Right lobe of liver (tissue), 6 donors: ENCODE results near the gene ERVMER34-1. TPM values are rescaled to one million over a fixed set of nuclear protein-coding genes. Genes with fewer than 3 reads are reported as not detected.

ENCODE experiments used
- ATAC-seq, 4 donors: fragments of 200-7000 bp; cut with Tn5 transposase; one replicate each; pipeline ENCODE4 v1.9.1; 2020; ENCODE audit warnings: mild to moderate bottlenecking in 4 of 4, moderate library complexity in 4 of 4
- DNase-seq, 3 donors: peaks; one replicate each; pipeline ENCODE4 v3.0.0-alpha.2; 2020
- H3K27ac ChIP-seq, 3 donors: fragments of 200-600 bp; one replicate each; pipeline ENCODE4 v1.8.0; 2022
- H3K27me3 ChIP-seq, 2 donors: fragments of 200-600 bp; one replicate each; pipeline ENCODE4 v1.8.0; 2022
- H3K36me3 ChIP-seq, 4 donors: fragments of 200-600 bp; sonication (generic) in 1 of 4; one replicate each; pipeline versions ENCODE4 v1.5.1 to v1.8.0; 2017 to 2022; ENCODE audit warnings: control low read depth in 1 of 4
- H3K4me1 ChIP-seq, 4 donors: fragments of 200-600 bp; sonication (generic) in 1 of 4; one replicate each; pipeline versions ENCODE4 v1.5.1 to v1.8.0; 2017 to 2022; ENCODE audit warnings: control low read depth in 1 of 4
- H3K4me3 ChIP-seq, 3 donors: fragments of 200-600 bp; one replicate each; pipeline ENCODE4 v1.8.0; 2022
- H3K9me3 ChIP-seq, 4 donors: fragments of 200-600 bp; sonication (generic) in 1 of 4; one replicate each; pipeline versions ENCODE4 v1.5.1 to v1.8.0; 2017 to 2022; ENCODE audit warnings: control low read depth in 1 of 4
- POLR2A ChIP-seq: fragments of 450-650 bp; IDR thresholded peaks from one replicate; pipeline ENCODE4 v1.6.1; 2017; ENCODE audit warnings: antibody characterized with exemption, mild to moderate bottlenecking
- WGBS: methylation state at CpG from one replicate; pipeline ENCODE4 v1.1.6; 2018; ENCODE audit warnings: low coverage, low lambda C conversion rate; ENCODE audit not compliant: insufficient coverage; ENCODE audit errors: missing lambda C conversion rate; 5-methylcytosine and 5-hydroxymethylcytosine counted together
- intact Hi-C, 2 donors: fragments of 100-400 bp; cut with DNase I; formaldehyde crosslinking; loops; one replicate each; pipeline versions ENCODE4 v1.11.2 to v1.14.1; 2022
- total RNA-seq, 6 experiments: library from RNA; depleted of rRNA in 2 of 6; stranded (reverse); fragments of >200 nt in 2 of 6; fragmentation: NEBNext Ultra II Directional in 3 of 6; extraction: Animal tissue kit (Norgen Biotek cat#: 25700) in 3 of 6; gene quantifications; one replicate each; pipeline versions ENCODE4 v1.1.0 to v1.2.4, GENCODE V29; 2016 to 2023
- TF ChIP-seq, protein P1 (sequence below), 4 donors: fragments of 200-600 bp in 3 of 4; fragments of 450-650 bp in 1 of 4; IDR thresholded peaks; one replicate each; pipeline versions ENCODE4 v1.5.1 to v1.8.0; 2016 to 2022; ENCODE audit warnings: antibody characterized with exemption in 4 of 4, mild to moderate bottlenecking in 2 of 4
- donor health status: DM: no; HTN: yes; CAD: no.
- donor health status: DM: no; HTN: no; CAD: no.
- donor health status: DM: no; HTN: no; CAD: no.
- donor health status: DM: no; HTN: yes; CAD: no.
- donor health status: DM: no; HTN: yes; CAD: no.

The ERVMER34-1 gene
- total RNA-seq, 6 experiments from 2014 or later, result 0.04 to 0.20 (median 0.15) TPM; not detected in 2

- TF ChIP-seq, protein P1, sequence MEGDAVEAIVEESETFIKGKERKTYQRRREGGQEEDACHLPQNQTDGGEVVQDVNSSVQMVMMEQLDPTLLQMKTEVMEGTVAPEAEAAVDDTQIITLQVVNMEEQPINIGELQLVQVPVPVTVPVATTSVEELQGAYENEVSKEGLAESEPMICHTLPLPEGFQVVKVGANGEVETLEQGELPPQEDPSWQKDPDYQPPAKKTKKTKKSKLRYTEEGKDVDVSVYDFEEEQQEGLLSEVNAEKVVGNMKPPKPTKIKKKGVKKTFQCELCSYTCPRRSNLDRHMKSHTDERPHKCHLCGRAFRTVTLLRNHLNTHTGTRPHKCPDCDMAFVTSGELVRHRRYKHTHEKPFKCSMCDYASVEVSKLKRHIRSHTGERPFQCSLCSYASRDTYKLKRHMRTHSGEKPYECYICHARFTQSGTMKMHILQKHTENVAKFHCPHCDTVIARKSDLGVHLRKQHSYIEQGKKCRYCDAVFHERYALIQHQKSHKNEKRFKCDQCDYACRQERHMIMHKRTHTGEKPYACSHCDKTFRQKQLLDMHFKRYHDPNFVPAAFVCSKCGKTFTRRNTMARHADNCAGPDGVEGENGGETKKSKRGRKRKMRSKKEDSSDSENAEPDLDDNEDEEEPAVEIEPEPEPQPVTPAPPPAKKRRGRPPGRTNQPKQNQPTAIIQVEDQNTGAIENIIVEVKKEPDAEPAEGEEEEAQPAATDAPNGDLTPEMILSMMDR (IDR thresholded peaks at IDR 0.05), result no peak
- no peak for TF ChIP-seq POLR2A
- DNase-seq (no peak), ATAC-seq (no peak)
- Histone ChIP-seq H3K36me3 (no peaks in the 10 kb centered on the region), H3K4me3 (no peak overlapping the region), H3K27ac (no peak overlapping the region), H3K9me3 (no peaks in the 10 kb centered on the region), H3K27me3 (no peaks in the 10 kb centered on the region), H3K4me1 (no peaks in the 10 kb centered on the region)
- intact Hi-C loops, result no loop called here
Measured at GRCh38 chr4:52729586-52729985, 21.6 kb downstream of the ERVMER34-1 start.

- WGBS, result 62% methylated on average over 2 of the region's 2 CpGs
- Histone ChIP-seq H3K27me3 (no peaks in the 10 kb centered on the region), H3K4me3 (no peak overlapping the region), H3K27ac (no peak overlapping the region), H3K9me3 (no peaks in the 10 kb centered on the region), H3K4me1 (no peaks in the 10 kb centered on the region), H3K36me3 (no peaks in the 10 kb centered on the region)
- TF ChIP-seq, protein P1 (IDR thresholded peaks at IDR 0.05), result no peak
- no peak for TF ChIP-seq POLR2A
- no peak for ATAC-seq
- no peak for DNase-seq
- intact Hi-C loops, result no loop called here
Measured at GRCh38 chr4:52728691-52729240, 22.5 kb downstream of the ERVMER34-1 start.

- 70% methylated on average over 3 of the region's 3 CpGs for whole genome bisulfite sequencing
- TF ChIP-seq, protein P1 (IDR thresholded peaks at IDR 0.05), result no peak
- no peak for TF ChIP-seq POLR2A
- no peaks in the 10 kb centered on the region for H3K9me3 ChIP-seq
- DNase-seq, result no peak
- ATAC-seq, result no peak
- H3K27ac ChIP-seq, result no peak overlapping the region
- H3K4me1 ChIP-seq, result no peaks in the 10 kb centered on the region
- no peaks in the 10 kb centered on the region for H3K27me3 ChIP-seq
- H3K36me3 ChIP-seq, result no peaks in the 10 kb centered on the region
- intact Hi-C loops, result no loop called here
- no peak overlapping the region for H3K4me3 ChIP-seq
Measured at GRCh38 chr4:52726826-52727580, 24.2 kb downstream of the ERVMER34-1 start.

- TF ChIP-seq, protein P1 (IDR thresholded peaks at IDR 0.05), result peak in 2 of 4 donors; percentile 6 to 11
- TF ChIP-seq POLR2A, result no peak
Measured at GRCh38 chr4:52721968-52722815, 29.0 kb downstream of the ERVMER34-1 start.

More at GRCh38 chr4:52721968-52722815, 29.0 kb downstream of the ERVMER34-1 start:
- Histone ChIP-seq H3K36me3 (no peaks in the 10 kb centered on the region), H3K9me3 (no peaks in the 10 kb centered on the region), H3K4me1 (no peaks in the 10 kb centered on the region), H3K4me3 (peak overlapping the region; percentile 76 to 83 (median 82)), H3K27ac (peak overlapping the region; percentile 66 to 80 (median 71)), H3K27me3 (no peaks in the 10 kb centered on the region)
- intact Hi-C loops, result no loop called here
- 0% methylated on average over 20 of the region's 56 CpGs for WGBS
- ATAC-seq, result peak; percentile 99 to 100 (median 99)
- DNase-seq, result peak; percentile 93 to 94 (median 93)
